Thoracic aorta (tissue), 2 donors: ENCODE measurements around the gene DYNLT5. TPM values are rescaled to one million over a fixed set of nuclear protein-coding genes. Genes with fewer than 3 reads are reported as not detected.
A peak's percentile ranks its signal among the peaks of the same experiment; 100 is the strongest.

Experiments
- ATAC-seq: fragments of 150-250 bp; one replicate; pipeline ENCODE4 v1.8.0; 2017; ENCODE audit warnings: low read depth; ENCODE audit not compliant: insufficient number of reproducible peaks, low FRiP score
- DNase-seq: peaks from one replicate; pipeline ENCODE4 v3.0.0-alpha.2; 2020; ENCODE audit warnings: low spot score
- H3K27ac ChIP-seq, 2 donors: fragments of 200-600 bp; sonication (generic); 1 replicate in 1 of 2; 2 replicates in 1 of 2; pipeline ENCODE4 v1.5.1; 2016; ENCODE audit warnings: mild to moderate bottlenecking in 2 of 2, moderate library complexity in 2 of 2
- H3K27me3 ChIP-seq: fragments of 200-600 bp; sonication (generic); replicated peaks from 2 replicates; pipeline ENCODE4 v1.6.0; 2016; ENCODE audit warnings: mild to moderate bottlenecking; ENCODE audit not compliant: insufficient read depth
- H3K36me3 ChIP-seq: fragments of 200-600 bp; sonication (generic); one replicate; pipeline ENCODE4 v1.5.1; 2016
- H3K4me1 ChIP-seq, 2 donors: fragments of 200-600 bp; sonication (generic); 1 replicate in 1 of 2; 2 replicates in 1 of 2; pipeline versions ENCODE4 v1.5.1 to v1.6.0; 2016; ENCODE audit warnings: low read depth in 2 of 2, mild to moderate bottlenecking in 1 of 2; ENCODE audit not compliant: control insufficient read depth in 1 of 2
- H3K4me3 ChIP-seq: fragments of 200-600 bp; sonication (generic); 2 replicates; pipeline ENCODE4 v1.5.1; 2016; ENCODE audit warnings: mild to moderate bottlenecking
- H3K9me3 ChIP-seq: fragments of 200-600 bp; sonication (generic); 2 replicates; pipeline ENCODE4 v1.5.1; 2016
- CTCF ChIP-seq: fragments of 200-600 bp; sonication (generic); IDR thresholded peaks from one replicate; pipeline ENCODE4 v1.5.1; 2019; ENCODE audit warnings: antibody characterized with exemption
- total RNA-seq, 2 donors: library from RNA; depleted of rRNA; stranded (reverse); fragments of >200 nt; gene quantifications; one replicate each; pipeline versions ENCODE4 v1.1.0 to v1.2.3, GENCODE V29; 2016

The DYNLT5 gene
- total RNA-seq, 2 donors from 2014 or later: 2.7 to 2.8 TPM

- DNase-seq: no peak
- H3K9me3 ChIP-seq: no peaks in the 10 kb centered on the region
- no peak overlapping the region for H3K4me3 ChIP-seq
- no peak overlapping the region for H3K27ac ChIP-seq
- no peaks in the 10 kb centered on the region for H3K27me3 ChIP-seq
- no peaks in the 10 kb centered on the region for H3K4me1 ChIP-seq
- ATAC-seq: no peak
- no peaks in the 10 kb centered on the region for H3K36me3 ChIP-seq
- no peak for TF ChIP-seq CTCF
These were observed 6.0 kb downstream of the DYNLT5 start for GRCh38 chr1:66758241-66758755.

- Histone ChIP-seq H3K4me3 (no peak overlapping the region), H3K27me3 (no peaks in the 10 kb centered on the region), H3K36me3 (no peaks in the 10 kb centered on the region), H3K4me1 (no peaks in the 10 kb centered on the region), H3K9me3 (no peaks in the 10 kb centered on the region), H3K27ac (no peak overlapping the region)
- DNase-seq (no peak), ATAC-seq (no peak)
- TF ChIP-seq CTCF: no peak
These were observed 8.2 kb downstream of the DYNLT5 start for GRCh38 chr1:66760506-66760905.

- ATAC-seq: no peak
- Histone ChIP-seq H3K4me3 (no peak overlapping the region), H3K27me3 (no peaks in the 10 kb centered on the region), H3K27ac (no peak overlapping the region), H3K4me1 (no peaks in the 10 kb centered on the region), H3K9me3 (no peaks in the 10 kb centered on the region), H3K36me3 (no peaks in the 10 kb centered on the region)
- TF ChIP-seq CTCF: no peak
- no peak for DNase-seq
These were observed 9.0 kb downstream of the DYNLT5 start for GRCh38 chr1:66761221-66761620.

- Histone ChIP-seq H3K27me3 (no peaks in the 10 kb centered on the region), H3K36me3 (no peaks in the 10 kb centered on the region), H3K27ac (no peak overlapping the region), H3K4me3 (no peak overlapping the region), H3K4me1 (no peaks in the 10 kb centered on the region), H3K9me3 (no peaks in the 10 kb centered on the region)
- ATAC-seq: no peak
- no peak for DNase-seq
- TF ChIP-seq CTCF: peak; percentile 62
These were observed 12.8 kb downstream of the DYNLT5 start for GRCh38 chr1:66764994-66765578.

GRCh38 chr1:66767626-66768025, 15.4 kb downstream of the DYNLT5 start:
- TF ChIP-seq CTCF: no peak
- H3K9me3 ChIP-seq: no peaks in the 10 kb centered on the region
- no peaks in the 10 kb centered on the region for H3K4me1 ChIP-seq
- no peak for ATAC-seq
- H3K27me3 ChIP-seq: no peaks in the 10 kb centered on the region
- no peak overlapping the region for H3K27ac ChIP-seq
- DNase-seq: no peak
- no peak overlapping the region for H3K4me3 ChIP-seq
- no peaks in the 10 kb centered on the region for H3K36me3 ChIP-seq
